PC-3 (cell line): Measurements from ENCODE around the gene RNU1-4.

ENCODE experiments used
- CTCF ChIP-seq: fragments of 300-600 bp; sonication (generic); conservative IDR thresholded peaks from 2 replicates; pipeline ENCODE4 v1.5.1; 2017; ENCODE audit warnings: antibody characterized with exemption, low read depth, mild to moderate bottlenecking, low read length
- EZH2 ChIP-seq: fragments of 300-600 bp; sonication (generic); IDR thresholded peaks from one replicate; pipeline ENCODE4 v1.6.1; 2017; ENCODE audit warnings: antibody characterized with exemption, mild to moderate bottlenecking, low read length; ENCODE audit not compliant: unreplicated experiment

GRCh38 chr1:16720351-16721223, 19.7 kb upstream of the RNU1-4 start:
- TF ChIP-seq CTCF (no peak), EZH2 (no peak)
